ENCODE results near the gene CABP4. TPM values are rescaled to one million over a fixed set of nuclear protein-coding genes. Genes with fewer than 3 reads are reported as not detected.
A peak's percentile ranks its signal among the peaks of the same experiment; 100 is the strongest.

CABP4 gene
- total RNA-seq = 10 to 100 TPM in 1 of 2 donors, 1 to 10 TPM in 1; 8.9 to 10.4 TPM

DNA sequence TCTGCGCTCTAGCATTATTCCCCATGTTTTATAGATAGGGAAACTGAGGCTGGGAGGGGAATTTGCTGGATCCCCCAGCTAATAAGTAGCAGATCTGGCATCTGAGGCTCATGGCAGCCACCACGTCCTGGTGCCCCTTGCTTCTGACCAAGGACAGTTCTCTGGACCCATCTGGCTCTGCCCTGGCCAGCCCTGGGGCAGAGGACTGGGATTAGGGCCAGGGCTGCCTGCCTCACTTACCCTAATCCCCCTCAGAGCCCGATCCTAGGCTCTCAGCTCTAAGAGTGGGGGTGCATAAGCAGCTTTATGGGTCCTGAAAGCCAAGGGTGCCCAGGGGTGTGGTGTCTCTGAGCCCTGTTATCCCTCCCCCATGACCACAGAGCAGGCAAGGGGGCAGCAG lies at the start of gene CABP4:
Gene CABP4, plus strand, starts transcription at position 301 of the 400 bp plus-strand sequence. Its CDS starts 70 bp downstream, at position 371.
- no peak for DNase-seq
- H3K4me3 Mint-ChIP-seq = no peak within 1 kb of the TSS
- H3K27me3 Mint-ChIP-seq (ENCODE audit: low read depth) = no peaks in the 10 kb centered on the region
- no peaks in the 10 kb centered on the region for H3K36me3 Mint-ChIP-seq (ENCODE audit: insufficient read depth in 2 of 2)
- H3K9me3 Mint-ChIP-seq = no peaks in the 10 kb centered on the region
- no peak for ATAC-seq (replicated peaks in 1 of 2)
- peaks cover 2% of the 10 kb centered on the region for H3K4me1 Mint-ChIP-seq (ENCODE audit: low read depth)
- H3K27ac Mint-ChIP-seq = no peak within 1 kb of the TSS

DNA sequence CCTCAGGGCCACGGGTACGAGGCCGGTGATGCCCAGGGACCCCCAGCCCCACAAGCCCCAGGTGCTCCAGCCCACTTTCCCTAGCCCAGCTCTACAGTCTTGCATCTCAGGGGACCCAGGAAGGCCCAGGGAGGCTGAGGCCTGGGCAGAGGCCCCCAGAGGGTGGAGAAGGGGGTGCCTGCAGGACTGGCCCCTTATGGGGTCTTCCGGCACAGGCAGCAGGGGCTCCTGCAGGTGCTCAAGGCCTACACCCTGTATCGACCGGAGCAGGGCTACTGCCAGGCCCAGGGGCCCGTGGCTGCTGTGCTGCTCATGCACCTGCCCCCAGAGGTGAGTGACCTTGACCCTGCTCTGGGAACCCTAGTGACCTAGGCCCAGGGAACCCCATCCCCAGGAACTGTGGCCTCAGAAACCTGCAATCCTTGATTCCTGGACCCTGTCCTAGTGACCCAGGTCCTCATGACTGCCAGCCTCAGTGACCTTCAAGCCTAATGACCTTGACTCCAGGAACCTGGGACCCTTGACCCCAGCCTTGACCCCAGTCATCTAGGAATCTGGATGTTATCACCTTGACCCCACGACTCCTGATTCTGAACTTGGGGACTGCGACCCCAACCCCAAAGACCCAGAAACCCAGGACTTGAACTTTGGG lies 49.3 kb upstream of the CABP4 start:
- Mint-ChIP-seq H3K4me3 (peak overlapping the region; percentile 91 to 96), H3K36me3 (ENCODE audit: insufficient read depth in 2 of 2) (peaks cover 6 to 11% of the 10 kb centered on the region in 2 donors), H3K4me1 (ENCODE audit: low read depth) (peaks cover 71% of the 10 kb centered on the region)

DNA sequence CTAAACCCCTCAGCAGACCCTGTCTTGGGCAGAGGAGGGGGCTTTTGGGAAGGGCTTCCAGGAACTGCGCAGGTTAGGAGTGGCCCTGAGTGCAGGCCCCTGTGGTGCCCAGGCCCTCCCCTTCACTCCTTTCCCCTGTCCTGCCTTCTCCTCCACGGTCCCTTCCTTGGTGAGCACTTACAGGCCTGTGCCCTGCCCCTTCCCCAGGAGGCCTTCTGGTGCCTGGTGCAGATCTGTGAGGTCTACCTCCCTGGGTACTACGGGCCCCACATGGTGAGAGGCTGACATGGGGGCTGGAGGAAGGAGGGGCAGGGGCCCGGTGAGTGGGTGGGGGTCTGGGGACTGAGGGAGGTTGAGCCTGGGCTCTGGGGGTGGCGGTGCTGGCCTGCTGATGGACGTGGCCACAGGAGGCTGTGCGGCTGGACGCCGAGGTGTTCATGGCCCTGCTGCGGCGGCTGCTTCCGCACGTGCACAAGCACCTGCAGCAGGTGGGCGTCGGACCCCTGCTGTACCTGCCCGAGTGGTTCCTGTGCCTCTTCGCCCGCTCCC lies 48.7 kb upstream of the CABP4 start:
- H3K9me3 Mint-ChIP-seq = no peaks in the 10 kb centered on the region
- ATAC-seq (replicated peaks in 1 of 2) (no peak), DNase-seq (no peak)
- H3K27me3 Mint-ChIP-seq (ENCODE audit: low read depth) = no peaks in the 10 kb centered on the region
- H3K27ac Mint-ChIP-seq = peak overlapping the region; percentile 62
- H3K36me3 Mint-ChIP-seq (ENCODE audit: insufficient read depth in 2 of 2) = peaks cover 6 to 11% of the 10 kb centered on the region in 2 donors
- peak overlapping the region; percentile 91 to 96 for H3K4me3 Mint-ChIP-seq
- peaks cover 78% of the 10 kb centered on the region for H3K4me1 Mint-ChIP-seq (ENCODE audit: low read depth)

More for the DNA sequence above, 49.3 kb upstream of the CABP4 start:
- Mint-ChIP-seq H3K27me3 (ENCODE audit: low read depth) (no peaks in the 10 kb centered on the region), H3K9me3 (no peaks in the 10 kb centered on the region), H3K27ac (peak overlapping the region; percentile 81)
- DNase-seq (no peak), ATAC-seq (replicated peaks in 1 of 2) (no peak)

DNA sequence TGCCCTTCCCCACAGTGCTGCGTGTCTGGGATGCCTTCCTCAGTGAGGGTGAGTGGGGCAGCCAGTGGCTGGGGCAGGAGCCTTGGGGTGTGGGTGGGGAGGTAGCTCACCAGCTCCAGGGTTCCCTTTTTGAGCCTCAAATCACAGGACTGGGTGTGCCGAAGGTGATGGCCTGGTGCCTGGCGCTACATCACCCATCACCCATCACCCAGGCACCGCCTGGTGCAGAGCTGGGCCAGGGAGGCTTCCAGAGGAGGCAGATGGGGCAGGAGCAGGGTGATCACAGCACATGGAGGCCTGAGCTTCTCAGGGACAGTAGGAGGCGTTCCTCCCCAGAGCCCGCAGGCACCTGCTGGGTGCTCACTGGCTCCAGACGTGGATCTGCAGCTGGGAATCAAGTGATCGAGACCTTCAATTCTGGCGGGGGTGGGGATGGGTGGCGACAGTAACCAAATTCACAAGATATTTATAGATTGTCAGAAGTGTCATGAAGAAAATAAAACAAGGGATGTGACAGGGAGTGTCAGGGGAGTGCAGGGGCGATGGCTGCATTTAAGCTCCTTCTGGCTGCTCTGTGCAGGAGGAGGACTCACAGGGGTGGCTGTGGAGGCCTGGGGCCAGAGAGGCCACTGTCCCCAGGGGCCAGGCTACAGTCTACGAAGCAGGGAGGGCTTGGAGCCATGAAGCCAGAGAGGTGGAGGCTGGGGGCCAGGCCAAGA lies 48.0 kb upstream of the CABP4 start:
- ATAC-seq (replicated peaks in 1 of 2) (no peak), DNase-seq (no peak)
- Mint-ChIP-seq H3K36me3 (ENCODE audit: insufficient read depth in 2 of 2) (peaks cover 6 to 11% of the 10 kb centered on the region in 2 donors), H3K4me1 (ENCODE audit: low read depth) (peaks cover 84% of the 10 kb centered on the region), H3K27ac (peak overlapping the region; percentile 86), H3K9me3 (no peaks in the 10 kb centered on the region), H3K4me3 (peak overlapping the region; percentile 91 to 96), H3K27me3 (ENCODE audit: low read depth) (no peaks in the 10 kb centered on the region)

DNA sequence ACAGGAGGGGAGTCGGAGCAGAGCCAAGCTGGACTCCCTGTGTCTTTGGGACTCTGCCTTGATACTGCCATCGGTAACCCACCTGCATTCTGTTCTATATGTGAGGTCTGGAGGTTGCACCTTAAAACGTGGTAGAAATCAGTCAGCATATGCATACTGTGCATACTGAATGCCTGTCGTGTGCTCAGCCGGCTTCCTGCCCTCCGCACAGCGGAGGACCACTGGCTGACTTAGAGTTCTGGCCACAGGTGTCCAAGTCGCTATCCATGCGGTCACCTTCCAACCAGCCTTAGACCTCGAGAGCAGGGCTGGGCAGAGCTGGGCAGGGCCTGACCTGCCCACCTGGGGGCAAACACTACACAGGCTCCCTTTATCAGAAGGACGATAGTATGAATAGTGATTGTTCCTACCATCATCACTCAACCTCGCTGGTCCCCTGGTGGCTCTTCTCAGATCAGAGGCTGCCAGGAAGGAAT lies 47.4 kb upstream of the CABP4 start:
- H3K4me3 Mint-ChIP-seq = peak overlapping the region; percentile 91 to 96
- DNase-seq (no peak), ATAC-seq (replicated peaks in 1 of 2) (peak in 1 of 2 donors; percentile 20)
- peaks cover 89% of the 10 kb centered on the region for H3K4me1 Mint-ChIP-seq (ENCODE audit: low read depth)
- H3K27me3 Mint-ChIP-seq (ENCODE audit: low read depth) = no peaks in the 10 kb centered on the region
- peak overlapping the region; percentile 90 for H3K27ac Mint-ChIP-seq
- peaks cover 6 to 11% of the 10 kb centered on the region in 2 donors for H3K36me3 Mint-ChIP-seq (ENCODE audit: insufficient read depth in 2 of 2)
- no peaks in the 10 kb centered on the region for H3K9me3 Mint-ChIP-seq

DNA sequence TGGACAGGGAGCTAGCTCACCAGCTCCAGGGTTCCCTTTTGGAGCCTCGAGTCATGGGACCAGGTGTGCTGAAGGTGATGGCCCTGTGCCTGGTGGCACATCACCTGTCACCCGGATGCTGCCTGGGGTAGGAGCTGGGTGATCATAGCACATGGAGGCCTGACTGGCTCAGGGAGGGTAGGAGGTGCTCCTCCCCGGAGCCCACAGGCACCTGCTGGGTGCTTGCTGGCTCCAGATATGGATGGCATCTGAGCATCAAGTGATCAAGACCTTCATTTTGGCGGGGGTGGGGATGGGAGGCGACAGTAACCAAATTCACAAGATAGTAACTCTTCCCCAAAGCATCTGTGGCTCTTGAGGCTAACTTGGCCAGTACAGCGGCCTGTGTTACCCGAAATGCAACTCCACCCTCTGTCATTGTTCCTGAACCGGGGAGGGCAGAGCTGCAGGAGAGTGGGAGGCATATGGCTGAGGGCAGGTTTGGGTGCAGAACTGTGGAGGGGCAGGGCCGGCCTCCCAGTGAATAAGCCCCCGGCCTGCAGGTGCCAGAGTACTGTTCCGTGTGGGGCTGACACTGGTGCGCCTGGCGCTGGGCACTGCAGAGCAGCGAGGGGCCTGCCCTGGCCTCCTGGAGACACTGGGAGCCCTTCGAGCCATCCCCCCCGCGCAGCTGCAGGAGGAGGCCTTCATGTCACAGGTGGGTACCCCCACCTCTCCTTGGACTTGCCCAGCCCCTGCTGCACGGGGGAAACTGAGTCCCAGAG lies 46.5 kb upstream of the CABP4 start:
- peaks cover 5 to 11% of the 10 kb centered on the region in 2 donors for H3K36me3 Mint-ChIP-seq (ENCODE audit: insufficient read depth in 2 of 2)

DNA sequence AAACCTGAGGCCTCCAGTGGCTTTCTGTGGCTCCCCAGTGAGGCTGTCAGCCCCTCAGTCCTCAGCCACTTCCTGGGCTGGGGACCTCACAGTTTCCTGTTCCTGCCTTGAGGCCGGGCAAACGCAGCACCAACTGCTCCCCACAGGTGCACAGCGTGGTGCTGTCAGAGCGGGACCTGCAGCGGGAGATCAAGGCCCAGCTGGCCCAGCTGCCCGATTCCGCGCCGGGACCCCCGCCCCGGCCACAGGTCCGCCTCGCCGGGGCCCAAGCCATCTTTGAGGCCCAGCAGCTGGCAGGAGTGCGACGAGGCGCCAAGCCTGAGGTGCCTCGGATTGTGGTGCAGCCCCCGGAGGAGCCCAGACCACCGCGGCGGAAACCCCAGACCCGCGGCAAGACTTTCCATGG lies 45.9 kb upstream of the CABP4 start:
- no peaks in the 10 kb centered on the region for H3K27me3 Mint-ChIP-seq (ENCODE audit: low read depth)
- ATAC-seq (replicated peaks in 1 of 2) = peak; percentile 70 to 78
- peaks cover 4 to 11% of the 10 kb centered on the region in 2 donors for H3K36me3 Mint-ChIP-seq (ENCODE audit: insufficient read depth in 2 of 2)
- no peaks in the 10 kb centered on the region for H3K9me3 Mint-ChIP-seq
- peaks cover 94% of the 10 kb centered on the region for H3K4me1 Mint-ChIP-seq (ENCODE audit: low read depth)
- H3K4me3 Mint-ChIP-seq = peak overlapping the region; percentile 91 to 96
- H3K27ac Mint-ChIP-seq = peak overlapping the region; percentile 46
- peak; percentile 79 to 82 for DNase-seq

More for the DNA sequence above, 46.5 kb upstream of the CABP4 start:
- peaks cover 89% of the 10 kb centered on the region for H3K4me1 Mint-ChIP-seq (ENCODE audit: low read depth)
- peak overlapping the region; percentile 90 for H3K27ac Mint-ChIP-seq
- no peaks in the 10 kb centered on the region for H3K9me3 Mint-ChIP-seq
- peak overlapping the region; percentile 91 to 96 for H3K4me3 Mint-ChIP-seq
- peak; percentile 7 to 20 for ATAC-seq (replicated peaks in 1 of 2)
- no peak for DNase-seq
- H3K27me3 Mint-ChIP-seq (ENCODE audit: low read depth) = no peaks in the 10 kb centered on the region

DNA sequence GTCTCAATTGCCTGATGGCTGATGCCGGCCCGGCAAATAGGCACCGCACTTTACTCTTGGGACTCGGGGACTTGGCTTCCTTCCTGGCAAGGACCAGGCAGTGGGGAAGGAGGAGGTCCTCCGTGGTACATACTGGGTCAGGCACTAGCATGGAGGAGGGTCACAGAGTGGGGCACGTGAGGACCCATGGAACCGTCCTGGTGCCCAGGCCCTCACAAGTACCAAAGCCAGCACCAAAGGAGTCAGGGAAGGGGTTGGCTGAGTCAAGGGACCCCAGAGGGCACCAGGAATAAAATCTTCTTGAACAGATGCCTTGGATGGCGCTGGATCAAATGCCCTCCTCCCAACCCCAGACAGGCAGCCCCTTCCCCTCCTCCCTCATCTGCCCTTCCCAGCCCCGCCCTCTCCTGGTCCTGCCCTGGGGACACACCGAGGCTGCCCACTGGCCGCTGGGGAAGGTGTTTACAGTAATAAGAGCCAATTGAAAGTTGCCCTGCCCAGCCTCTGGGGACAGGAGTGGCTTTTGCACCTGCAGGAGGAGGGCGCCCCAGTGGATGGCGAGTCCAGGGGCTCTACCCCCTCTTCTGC lies 45.3 kb upstream of the CABP4 start:
- H3K27me3 Mint-ChIP-seq (ENCODE audit: low read depth) = no peaks in the 10 kb centered on the region
- peak overlapping the region; percentile 91 to 96 for H3K4me3 Mint-ChIP-seq
- H3K4me1 Mint-ChIP-seq (ENCODE audit: low read depth) = peaks cover 90% of the 10 kb centered on the region
- H3K9me3 Mint-ChIP-seq = no peaks in the 10 kb centered on the region
- H3K27ac Mint-ChIP-seq = peak overlapping the region; percentile 92
- peaks cover 0 to 8% of the 10 kb centered on the region in 2 donors for H3K36me3 Mint-ChIP-seq (ENCODE audit: insufficient read depth in 2 of 2)
- ATAC-seq (replicated peaks in 1 of 2) (no peak), DNase-seq (no peak)

DNA sequence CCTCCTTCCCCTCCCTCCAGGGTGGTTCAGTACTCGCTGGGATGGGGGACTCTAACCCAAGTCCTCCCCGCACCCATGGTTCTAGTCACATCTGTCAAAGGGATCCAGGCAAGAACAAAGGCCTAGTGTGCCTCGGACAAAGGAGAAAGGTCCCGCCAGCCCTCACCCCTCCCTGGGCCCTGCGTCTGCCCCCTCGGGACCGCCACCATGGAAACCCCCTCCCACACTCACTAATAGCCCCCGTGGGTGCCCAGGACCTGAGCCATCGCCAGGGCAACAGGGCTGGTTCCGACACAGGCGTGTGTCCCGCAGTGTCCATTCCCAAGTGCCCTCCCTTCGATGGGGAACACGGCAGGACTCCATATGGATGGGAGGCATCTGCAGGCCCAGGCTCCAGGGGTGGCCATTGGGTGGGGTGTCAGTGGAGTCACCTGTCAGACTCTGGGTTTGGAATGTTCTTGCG lies 44.8 kb upstream of the CABP4 start:
- DNase-seq = no peak
- Mint-ChIP-seq H3K36me3 (ENCODE audit: insufficient read depth in 2 of 2) (peaks cover 0 to 8% of the 10 kb centered on the region in 2 donors), H3K27ac (no peak overlapping the region), H3K27me3 (ENCODE audit: low read depth) (no peaks in the 10 kb centered on the region), H3K9me3 (no peaks in the 10 kb centered on the region), H3K4me1 (ENCODE audit: low read depth) (peaks cover 85% of the 10 kb centered on the region), H3K4me3 (peak overlapping the region; percentile 91 to 96)
- no peak for ATAC-seq (replicated peaks in 1 of 2)

DNA sequence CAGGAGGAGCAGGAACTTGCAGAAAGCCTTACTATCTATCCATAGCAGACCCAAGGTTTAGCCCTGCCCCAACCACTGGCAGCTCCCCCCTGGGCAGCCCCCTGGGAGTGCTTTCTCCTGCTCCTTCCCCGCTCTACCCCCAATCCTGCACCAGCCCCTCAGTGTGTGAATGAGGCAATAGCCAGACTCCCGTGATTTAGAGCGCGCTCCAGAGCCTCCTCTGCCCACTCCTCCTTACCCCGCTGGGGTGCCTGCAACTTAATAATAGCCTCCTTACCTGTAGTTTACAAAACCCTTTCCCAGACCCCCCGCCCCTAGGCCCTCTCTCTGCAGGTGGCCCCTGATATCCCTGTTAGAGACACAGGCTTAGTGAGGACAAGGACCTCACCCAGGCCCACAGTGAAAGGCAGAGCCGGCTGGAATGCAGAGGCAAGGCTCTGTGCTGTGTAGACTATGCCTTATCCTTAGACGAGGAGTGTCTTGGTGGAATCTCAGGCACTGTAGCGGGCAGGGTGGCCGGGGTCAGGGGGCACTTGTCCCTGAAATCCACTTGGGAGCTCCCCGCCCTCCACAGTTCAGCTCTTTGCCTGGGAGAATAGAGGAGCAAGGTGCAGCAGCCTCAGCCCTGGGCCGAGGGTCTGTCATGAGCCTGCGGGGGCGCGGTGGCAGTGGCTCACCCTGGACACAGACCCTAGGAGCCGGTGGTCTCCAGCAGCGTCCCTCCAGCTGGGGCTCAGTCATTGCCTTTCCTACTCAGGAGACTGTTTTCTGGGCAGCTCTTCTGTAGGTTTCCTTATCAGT lies 44.0 kb upstream of the CABP4 start:
- DNase-seq = no peak
- Mint-ChIP-seq H3K4me1 (ENCODE audit: low read depth) (peaks cover 81% of the 10 kb centered on the region), H3K36me3 (ENCODE audit: insufficient read depth in 2 of 2) (peaks cover 0 to 5% of the 10 kb centered on the region in 2 donors), H3K9me3 (no peaks in the 10 kb centered on the region), H3K27ac (no peak overlapping the region), H3K27me3 (ENCODE audit: low read depth) (no peaks in the 10 kb centered on the region), H3K4me3 (peak overlapping the region; percentile 25 to 49)
- ATAC-seq (replicated peaks in 1 of 2) = no peak

DNA sequence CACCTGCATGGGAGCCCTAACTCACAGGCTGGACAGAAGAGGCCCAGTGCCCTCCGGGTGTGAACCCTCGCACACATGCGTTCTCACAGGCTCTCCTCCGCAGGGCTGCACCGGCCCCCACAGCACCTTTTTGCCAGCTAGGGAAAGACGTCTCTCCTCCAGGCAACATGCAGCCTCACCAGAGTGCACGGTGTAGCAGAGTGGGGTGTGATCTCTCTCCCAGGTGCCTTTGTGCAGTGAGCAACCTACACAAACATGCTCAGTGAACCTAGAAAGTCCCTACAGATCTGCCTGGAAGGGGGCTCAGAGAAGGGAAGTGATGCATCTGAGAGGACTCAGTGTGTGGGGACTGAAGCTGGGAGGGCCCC lies 43.4 kb upstream of the CABP4 start:
- H3K27ac Mint-ChIP-seq = no peak overlapping the region
- no peaks in the 10 kb centered on the region for H3K27me3 Mint-ChIP-seq (ENCODE audit: low read depth)
- peak overlapping the region; percentile 9 to 49 for H3K4me3 Mint-ChIP-seq
- peaks cover 81% of the 10 kb centered on the region for H3K4me1 Mint-ChIP-seq (ENCODE audit: low read depth)
- ATAC-seq (replicated peaks in 1 of 2) = peak in 1 of 2 donors; percentile 7
- H3K36me3 Mint-ChIP-seq (ENCODE audit: insufficient read depth in 2 of 2) = peaks cover 0 to 2% of the 10 kb centered on the region in 2 donors
- no peak for DNase-seq
- H3K9me3 Mint-ChIP-seq = no peaks in the 10 kb centered on the region

Measured in activated T-cell treated with anti-CD3 and anti-CD28 coated beads, Interleukin-2, amount 50 U/mL, for 72 hours (primary cell).